A549 (cell line): ENCODE results near the gene CLIC4. TPM values are rescaled to one million over a fixed set of nuclear protein-coding genes. Genes with fewer than 3 reads are reported as not detected.

Experiments used
- ATAC-seq, 2 experiments: fragments of 200-7000 bp in 1 of 2; fragments of >200 bp in 1 of 2; cut with Nextera tagmentation in 1 of 2; cut with Tn5 transposase in 1 of 2; 3 replicates each; pipeline versions ENCODE4 v1.8.0 to v1.9.1; 2018 to 2020; ENCODE audit warnings: mild to moderate bottlenecking in 1 of 2, moderate library complexity in 1 of 2
- CTCF ChIA-PET: fragments of 300-600 bp; sonication (Branson Sonifier 250); formaldehyde crosslinking; extraction: SDS; loops from one replicate; lab custom pipeline; 2021; ENCODE audit warnings: antibody characterized with exemption, inconsistent platforms; lab: Yijun Ruan, JAX
- POLR2A ChIA-PET: fragments of 350-600 bp; formaldehyde crosslinking; extraction: SDS; loops from one replicate; lab custom pipeline; 2021; ENCODE audit warnings: antibody characterized with exemption, inconsistent platforms; lab: Yijun Ruan, JAX
- DNase-seq, 2 experiments: peaks; one replicate each; pipeline versions ENCODE4 v3.0.0 to v3.0.0-alpha.2; 2011 to 2016; ENCODE audit warnings: low read depth in 1 of 2, low spot score in 1 of 2
- FAIRE-seq: peaks from 2 replicates; lab custom pipeline; 2011; peaks lifted over from hg19 to GRCh38; lab: Jason Lieb, UNC
- H3K27ac ChIP-seq, 2 experiments: fragments of >200 bp; sonication (Bioruptor Twin); formaldehyde crosslinking; 3 replicates each; pipeline ENCODE4 v1.5.1; 2016 to 2017
- H3K4me1 ChIP-seq: fragments of >200 bp; sonication (Bioruptor Twin); formaldehyde crosslinking; 3 replicates; pipeline ENCODE4 v1.6.1; 2016
- H3K4me2 ChIP-seq: fragments of >200 bp; sonication (Bioruptor Twin); formaldehyde crosslinking; 3 replicates; pipeline ENCODE4 v1.6.1; 2016
- H3K4me3 ChIP-seq: fragments of >200 bp; sonication (Bioruptor Twin); formaldehyde crosslinking; 3 replicates; pipeline ENCODE4 v1.5.1; 2016
- H3K9me3 ChIP-seq: fragments of >200 bp; sonication (Bioruptor Twin); formaldehyde crosslinking; 3 replicates; pipeline ENCODE4 v1.6.1; 2016
- BHLHE40 ChIP-seq: IDR thresholded peaks from 2 replicates; pipeline ENCODE4 v1.6.1; 2012; ENCODE audit warnings: low read depth, low read length, inconsistent platforms
- CBX8 ChIP-seq: fragments of 200-600 bp; sonication (generic); IDR thresholded peaks from 2 replicates; pipeline ENCODE4 v1.6.1; 2016
- CHD2 ChIP-seq: fragments of 150-350 bp; IDR thresholded peaks from 2 replicates; pipeline ENCODE4 v1.6.1; 2014; ENCODE audit warnings: low read length; ENCODE audit not compliant: partially characterized antibody
- EHMT2 ChIP-seq: fragments of 200-600 bp; sonication (generic); IDR thresholded peaks from 2 replicates; pipeline ENCODE4 v1.6.1; 2016; ENCODE audit warnings: antibody characterized with exemption, low read depth, mild to moderate bottlenecking, moderate library complexity
- ESRRA ChIP-seq: fragments of 150-350 bp; IDR thresholded peaks from 2 replicates; pipeline ENCODE4 v1.6.1; 2014; ENCODE audit warnings: mild to moderate bottlenecking, low read length, borderline replicate concordance
- FOSB ChIP-seq: fragments of 250-450 bp; sonication (Bioruptor Pico); IDR thresholded peaks from 2 replicates; pipeline ENCODE4 v1.5.0; 2020; ENCODE audit warnings: mild to moderate bottlenecking, moderate library complexity
- FOSL2 ChIP-seq, 2 experiments: fragments of 450-650 bp in 1 of 2; fragments of >200 bp in 1 of 2; sonication (Bioruptor Twin) in 1 of 2; formaldehyde crosslinking; IDR thresholded peaks; 2 replicates each; pipeline versions ENCODE4 v1.5.0 to v1.6.1; 2016 to 2020; ENCODE audit warnings: mild to moderate bottlenecking in 1 of 2, moderate library complexity in 1 of 2
- GATA3 ChIP-seq: IDR thresholded peaks from 2 replicates; pipeline ENCODE4 v1.6.1; 2012; ENCODE audit warnings: borderline replicate concordance
- HDAC2 ChIP-seq: fragments of 200-600 bp; sonication (generic); IDR thresholded peaks from 2 replicates; pipeline ENCODE4 v1.6.1; 2016
- HEYL ChIP-seq: fragments of 250-450 bp; sonication (Bioruptor Pico); IDR thresholded peaks from 2 replicates; pipeline ENCODE4 v1.8.0; 2021; ENCODE audit warnings: mild to moderate bottlenecking, moderate library complexity
- HMGXB4 ChIP-seq: fragments of 250-450 bp; sonication (Bioruptor Pico); IDR thresholded peaks from 2 replicates; pipeline ENCODE4 v1.5.0; 2021; ENCODE audit warnings: mild to moderate bottlenecking, moderate library complexity, borderline replicate concordance
- HOXA7 ChIP-seq: fragments of 250-450 bp; sonication (Bioruptor Pico); IDR thresholded peaks from 2 replicates; pipeline ENCODE4 v1.5.0; 2020; ENCODE audit warnings: mild to moderate bottlenecking, moderate library complexity
- MAX ChIP-seq: IDR thresholded peaks from 2 replicates; pipeline ENCODE4 v1.6.1; 2012
- MYC ChIP-seq: IDR thresholded peaks from 2 replicates; pipeline ENCODE4 v1.6.1; 2012; ENCODE audit warnings: mild to moderate bottlenecking, inconsistent platforms, low read length, improper control_type of control experiment, borderline replicate concordance
- RAD21 ChIP-seq, 2 experiments: fragments of >200 bp in 1 of 2; sonication (Bioruptor Twin) in 1 of 2; formaldehyde crosslinking in 1 of 2; IDR thresholded peaks in 1 of 2; conservative IDR thresholded peaks in 1 of 2; 2 replicates in 1 of 2; 3 replicates in 1 of 2; pipeline ENCODE4 v1.6.1; 2012 to 2018; ENCODE audit warnings: inconsistent platforms in 1 of 2
- RCOR1 ChIP-seq: fragments of 150-350 bp; IDR thresholded peaks from 2 replicates; pipeline ENCODE4 v1.6.1; 2014; ENCODE audit warnings: antibody characterized with exemption, low read length, low read depth
- RFX5 ChIP-seq: fragments of 450-650 bp; IDR thresholded peaks from 2 replicates; pipeline ENCODE4 v1.7.1; 2014; ENCODE audit warnings: antibody characterized with exemption, mild to moderate bottlenecking, moderate library complexity
- SMC3 ChIP-seq: fragments of >200 bp; sonication (Bioruptor Twin); formaldehyde crosslinking; IDR thresholded peaks from 3 replicates; pipeline ENCODE4 v1.6.1; 2018; ENCODE audit warnings: inconsistent platforms
- ZFP36 ChIP-seq: fragments of 450-650 bp; IDR thresholded peaks from 2 replicates; pipeline ENCODE4 v1.6.1; 2014; ENCODE audit warnings: borderline replicate concordance; ENCODE audit not compliant: partially characterized antibody
- ZNF302 ChIP-seq: fragments of 250-450 bp; sonication (Bioruptor Pico); IDR thresholded peaks from 2 replicates; pipeline ENCODE4 v1.9.0; 2021; ENCODE audit warnings: inconsistent platforms, mild to moderate bottlenecking, moderate library complexity
- WGBS: methylation state at CpG from one replicate; pipeline ENCODE4 v1.1.6; 2017; ENCODE audit errors: missing lambda C conversion rate; 5-methylcytosine and 5-hydroxymethylcytosine counted together
- polyA plus RNA-seq, 4 experiments: library from polyadenylated mRNA; depleted of rRNA in 3 of 4; stranded (reverse); fragments of >200 nt; fragmentation: RNase III in 1 of 4; extraction: RNeasy Plus Mini Kit Qiagen cat#74134 plus additional on column Dnase treatment in 1 of 4; gene quantifications; 2 replicates in 3 of 4; 3 replicates in 1 of 4; pipeline ENCODE4 v1.2.3, GENCODE V29; 2011 to 2017
- TF ChIP-seq, protein P1 (sequence below): fragments of >200 bp; sonication (Bioruptor Twin); formaldehyde crosslinking; IDR thresholded peaks from 3 replicates; pipeline ENCODE4 v1.5.1; 2016
- TF ChIP-seq, protein P2 (sequence below): fragments of >200 bp; sonication (Bioruptor Twin); formaldehyde crosslinking; IDR thresholded peaks from 2 replicates; pipeline ENCODE4 v1.6.1; 2016
- TF ChIP-seq, protein P3 (sequence below): fragments of 150-350 bp; IDR thresholded peaks from 2 replicates; pipeline ENCODE4 v1.6.1; 2014; ENCODE audit warnings: low read depth, mild to moderate bottlenecking, low read length
- TF ChIP-seq, protein P4 (sequence below): fragments of 250-450 bp; sonication (Bioruptor Pico); IDR thresholded peaks from 2 replicates; pipeline ENCODE4 v1.5.0; 2020; ENCODE audit warnings: low read depth, mild to moderate bottlenecking, moderate library complexity
- TF ChIP-seq, protein P5 (sequence below): IDR thresholded peaks from 2 replicates; pipeline ENCODE4 v1.6.1; 2012

The CLIC4 gene
- polyA plus RNA-seq, 2 of the 4 experiments (the other 2 are of a cell fraction) = 52.1 to 97.4 TPM

DNA sequence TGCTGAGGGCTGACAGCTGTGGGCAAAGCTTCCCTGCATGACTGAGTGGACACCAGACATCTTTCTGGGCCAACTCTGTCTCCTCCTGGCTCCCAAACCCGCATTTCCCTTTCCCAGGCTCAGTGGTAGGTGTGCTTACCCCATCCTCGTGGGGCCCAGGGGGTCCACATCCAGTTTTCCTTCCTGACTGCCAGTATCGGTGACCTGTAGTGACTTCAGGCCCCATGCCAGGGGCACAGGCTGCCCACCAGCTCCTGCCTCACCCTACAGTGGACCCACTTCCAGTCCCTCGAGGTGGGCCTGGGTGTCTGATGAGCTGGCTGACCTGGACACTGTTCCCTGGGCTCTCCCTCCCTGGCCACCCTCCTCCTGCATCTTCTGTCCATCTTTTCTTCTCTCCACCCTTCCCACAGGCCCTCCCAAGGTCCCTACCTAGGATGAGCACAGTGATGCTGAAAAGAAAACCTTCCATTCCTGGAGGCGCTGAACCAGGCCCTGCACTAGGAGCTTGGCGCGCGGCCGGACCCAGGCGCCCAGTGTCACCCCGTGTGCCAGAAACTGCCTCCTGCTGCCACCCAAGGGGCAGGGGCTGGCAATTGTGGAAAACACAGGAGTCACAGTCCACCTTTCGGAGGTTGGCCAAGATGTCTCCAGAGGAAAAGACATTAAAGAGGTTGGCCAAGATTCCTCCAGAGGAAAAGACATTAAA is 117.7 kb downstream of the CLIC4 start (continued):
- TF ChIP-seq, protein P1, sequence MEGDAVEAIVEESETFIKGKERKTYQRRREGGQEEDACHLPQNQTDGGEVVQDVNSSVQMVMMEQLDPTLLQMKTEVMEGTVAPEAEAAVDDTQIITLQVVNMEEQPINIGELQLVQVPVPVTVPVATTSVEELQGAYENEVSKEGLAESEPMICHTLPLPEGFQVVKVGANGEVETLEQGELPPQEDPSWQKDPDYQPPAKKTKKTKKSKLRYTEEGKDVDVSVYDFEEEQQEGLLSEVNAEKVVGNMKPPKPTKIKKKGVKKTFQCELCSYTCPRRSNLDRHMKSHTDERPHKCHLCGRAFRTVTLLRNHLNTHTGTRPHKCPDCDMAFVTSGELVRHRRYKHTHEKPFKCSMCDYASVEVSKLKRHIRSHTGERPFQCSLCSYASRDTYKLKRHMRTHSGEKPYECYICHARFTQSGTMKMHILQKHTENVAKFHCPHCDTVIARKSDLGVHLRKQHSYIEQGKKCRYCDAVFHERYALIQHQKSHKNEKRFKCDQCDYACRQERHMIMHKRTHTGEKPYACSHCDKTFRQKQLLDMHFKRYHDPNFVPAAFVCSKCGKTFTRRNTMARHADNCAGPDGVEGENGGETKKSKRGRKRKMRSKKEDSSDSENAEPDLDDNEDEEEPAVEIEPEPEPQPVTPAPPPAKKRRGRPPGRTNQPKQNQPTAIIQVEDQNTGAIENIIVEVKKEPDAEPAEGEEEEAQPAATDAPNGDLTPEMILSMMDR = no peak
- TF ChIP-seq BHLHE40 (no peak), CHD2 (no peak), ZNF302 (CRISPR knock-in tag) (no peak), GATA3 (no peak)

DNA sequence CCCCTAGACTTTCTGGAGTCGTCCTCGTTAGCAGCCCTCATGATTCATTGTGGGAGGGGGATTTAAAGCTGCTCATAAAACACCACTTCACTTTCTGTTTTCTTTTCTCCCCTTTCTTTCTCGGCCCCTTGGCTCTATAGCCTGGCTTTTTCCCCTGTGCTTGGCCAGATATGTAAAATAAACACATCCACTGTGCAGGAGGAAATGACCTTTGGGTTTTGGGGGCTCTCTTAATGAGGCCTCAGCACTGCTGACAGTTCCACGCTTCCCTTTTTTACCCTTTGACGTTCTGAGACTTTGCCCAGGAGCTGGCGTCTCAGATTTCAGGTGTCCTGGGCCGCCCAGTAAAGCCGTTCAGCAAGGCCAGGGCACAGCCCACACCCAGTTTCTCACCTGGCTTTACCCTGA is 119.1 kb downstream of the CLIC4 start:
- Histone ChIP-seq H3K9me3 (no peaks in the 10 kb centered on the region), H3K27ac (no peak overlapping the region), H3K4me3 (no peak overlapping the region), H3K4me1 (peaks cover 11% of the 10 kb centered on the region; the same call in 2 of the 3 replicates), H3K4me2 (no peak overlapping the region)
- ATAC-seq (no peak), DNase-seq (no peak), FAIRE-seq (no peak)
- CTCF ChIA-PET = interaction anchor here (0.8 to 1.3 kb wide), 2 partner anchors 34 to 71 kb away, joined by 3 read pairs; no protein-coding TSS in a partner anchor
- TF ChIP-seq, protein P2, sequence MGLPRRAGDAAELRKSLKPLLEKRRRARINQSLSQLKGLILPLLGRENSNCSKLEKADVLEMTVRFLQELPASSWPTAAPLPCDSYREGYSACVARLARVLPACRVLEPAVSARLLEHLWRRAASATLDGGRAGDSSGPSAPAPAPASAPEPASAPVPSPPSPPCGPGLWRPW = no peak
- TF ChIP-seq, protein P3, sequence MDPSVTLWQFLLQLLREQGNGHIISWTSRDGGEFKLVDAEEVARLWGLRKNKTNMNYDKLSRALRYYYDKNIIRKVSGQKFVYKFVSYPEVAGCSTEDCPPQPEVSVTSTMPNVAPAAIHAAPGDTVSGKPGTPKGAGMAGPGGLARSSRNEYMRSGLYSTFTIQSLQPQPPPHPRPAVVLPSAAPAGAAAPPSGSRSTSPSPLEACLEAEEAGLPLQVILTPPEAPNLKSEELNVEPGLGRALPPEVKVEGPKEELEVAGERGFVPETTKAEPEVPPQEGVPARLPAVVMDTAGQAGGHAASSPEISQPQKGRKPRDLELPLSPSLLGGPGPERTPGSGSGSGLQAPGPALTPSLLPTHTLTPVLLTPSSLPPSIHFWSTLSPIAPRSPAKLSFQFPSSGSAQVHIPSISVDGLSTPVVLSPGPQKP = no peak
- TF ChIP-seq MAX (no peak), ZFP36 (no peak), HEYL (CRISPR knock-in tag) (no peak), EHMT2 (no peak), ZNF302 (CRISPR knock-in tag) (no peak), RAD21 (conservative IDR thresholded peaks at IDR 0.05 in 1 of 2, IDR thresholded peaks at IDR 0.05 in 1 of 2) (no peak), MYC (no peak), RCOR1 (no peak), SMC3 (no peak)
- TF ChIP-seq, protein P4, sequence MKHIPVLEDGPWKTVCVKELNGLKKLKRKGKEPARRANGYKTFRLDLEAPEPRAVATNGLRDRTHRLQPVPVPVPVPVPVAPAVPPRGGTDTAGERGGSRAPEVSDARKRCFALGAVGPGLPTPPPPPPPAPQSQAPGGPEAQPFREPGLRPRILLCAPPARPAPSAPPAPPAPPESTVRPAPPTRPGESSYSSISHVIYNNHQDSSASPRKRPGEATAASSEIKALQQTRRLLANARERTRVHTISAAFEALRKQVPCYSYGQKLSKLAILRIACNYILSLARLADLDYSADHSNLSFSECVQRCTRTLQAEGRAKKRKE = no peak
- WGBS = 63% methylated on average over 8 of the region's 8 CpGs
- POLR2A ChIA-PET = no interaction called here

- Histone ChIP-seq H3K4me2 (no peak overlapping the region), H3K27ac (no peak overlapping the region), H3K4me1 (peaks cover 11% of the 10 kb centered on the region; the same call in 2 of the 3 replicates), H3K9me3 (no peaks in the 10 kb centered on the region), H3K4me3 (no peak overlapping the region)
- FAIRE-seq (no peak), DNase-seq (no peak), ATAC-seq (no peak)
- ChIA-PET CTCF (interaction anchor here (1.3 to 1.5 kb wide), 2 partner anchors 33 to 339 kb away, joined by 3 to 5 read pairs; no protein-coding TSS in a partner anchor), POLR2A (no interaction called here)
- no peak for TF ChIP-seq HDAC2
- no peak for TF ChIP-seq ESRRA
- TF ChIP-seq, protein P4 = no peak
- TF ChIP-seq EHMT2 = no peak
- no peak for TF ChIP-seq RFX5
- no peak for TF ChIP-seq HMGXB4 (CRISPR knock-in tag)
- TF ChIP-seq HOXA7 (CRISPR knock-in tag) = no peak
- TF ChIP-seq, protein P5, sequence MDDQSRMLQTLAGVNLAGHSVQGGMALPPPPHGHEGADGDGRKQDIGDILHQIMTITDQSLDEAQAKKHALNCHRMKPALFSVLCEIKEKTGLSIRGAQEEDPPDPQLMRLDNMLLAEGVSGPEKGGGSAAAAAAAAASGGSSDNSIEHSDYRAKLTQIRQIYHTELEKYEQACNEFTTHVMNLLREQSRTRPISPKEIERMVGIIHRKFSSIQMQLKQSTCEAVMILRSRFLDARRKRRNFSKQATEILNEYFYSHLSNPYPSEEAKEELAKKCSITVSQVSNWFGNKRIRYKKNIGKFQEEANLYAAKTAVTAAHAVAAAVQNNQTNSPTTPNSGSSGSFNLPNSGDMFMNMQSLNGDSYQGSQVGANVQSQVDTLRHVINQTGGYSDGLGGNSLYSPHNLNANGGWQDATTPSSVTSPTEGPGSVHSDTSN = no peak
- TF ChIP-seq FOSB (CRISPR knock-in tag) = no peak
- TF ChIP-seq FOSL2 (IDR thresholded peaks at IDR 0.05) = no peak
- no peak for TF ChIP-seq FOSL2 (CRISPR knock-in tag; IDR thresholded peaks at IDR 0.05)
- no peak for TF ChIP-seq CBX8
- WGBS = 77% methylated on average over 7 of the region's 7 CpGs
These were observed 119.9 kb downstream of the CLIC4 start for GRCh38 chr1:24865168-24865567.
